ENCODE measurements around the gene FMN1.
A peak's percentile ranks its signal among the peaks of the same experiment; 100 is the strongest.

The FMN1 gene

GRCh38 chr15:33194704-33195670 is at the start of gene FMN1:
TSS of gene FMN1 (minus strand) at chr15:33194714. CDS start at chr15:33154914, 39,800 bp downstream.
- peak; percentile 93 for DNase-seq

GRCh38 chr15:33243869-33244268 is 49.4 kb upstream of the FMN1 start:
- DNase-seq = no peak

GRCh38 chr15:33243393-33243792 is 48.9 kb upstream of the FMN1 start:
- no peak for DNase-seq

GRCh38 chr15:33242669-33243191 is 48.2 kb upstream of the FMN1 start:
- no peak for DNase-seq

GRCh38 chr15:33242165-33242564 is 47.7 kb upstream of the FMN1 start:
- peak; percentile 48 for DNase-seq

- DNase-seq = no peak
These were observed 42.5 kb upstream of the FMN1 start for GRCh38 chr15:33236841-33237509.

GRCh38 chr15:33234020-33234461 is 39.5 kb upstream of the FMN1 start:
- peak; percentile 34 for DNase-seq

- peak; percentile 86 for DNase-seq
These were observed 32.2 kb upstream of the FMN1 start for GRCh38 chr15:33226559-33227181.

- DNase-seq = no peak
These were observed 23.6 kb upstream of the FMN1 start for GRCh38 chr15:33218071-33218491.

- DNase-seq = peak; percentile 50
These were observed 21.7 kb upstream of the FMN1 start for GRCh38 chr15:33215941-33216872.

- no peak for DNase-seq
These were observed 16.8 kb upstream of the FMN1 start for GRCh38 chr15:33211176-33211808.

- no peak for DNase-seq
These were observed 15.3 kb upstream of the FMN1 start for GRCh38 chr15:33209575-33210481.

GRCh38 chr15:33207646-33208045 is 13.1 kb upstream of the FMN1 start:
- DNase-seq = no peak

- DNase-seq = no peak
These were observed 11.9 kb upstream of the FMN1 start for GRCh38 chr15:33206366-33206765.

- peak; percentile 40 for DNase-seq
These were observed 10.4 kb upstream of the FMN1 start for GRCh38 chr15:33204926-33205325.

GRCh38 chr15:33204087-33204486 is 9.6 kb upstream of the FMN1 start:
- DNase-seq = no peak

GRCh38 chr15:33201491-33202231 is 7.1 kb upstream of the FMN1 start:
- DNase-seq = peak; percentile 89

- no peak for DNase-seq
These were observed 6.4 kb upstream of the FMN1 start for GRCh38 chr15:33200903-33201302.

GRCh38 chr15:33200444-33200843 is 5.9 kb upstream of the FMN1 start:
- DNase-seq = no peak

GRCh38 chr15:33198541-33198940 is 4.0 kb upstream of the FMN1 start:
- DNase-seq = no peak
